GM18517 (cell line): ENCODE results near the gene COPRS.

Experiments used
- ATAC-seq: cut with Tn5 transposase; IDR thresholded peaks from one replicate; pipeline ENCODE4 v1.9.1; 2021; ENCODE audit warnings: mild to moderate bottlenecking, moderate library complexity; ENCODE audit not compliant: unreplicated experiment

The COPRS gene

DNA sequence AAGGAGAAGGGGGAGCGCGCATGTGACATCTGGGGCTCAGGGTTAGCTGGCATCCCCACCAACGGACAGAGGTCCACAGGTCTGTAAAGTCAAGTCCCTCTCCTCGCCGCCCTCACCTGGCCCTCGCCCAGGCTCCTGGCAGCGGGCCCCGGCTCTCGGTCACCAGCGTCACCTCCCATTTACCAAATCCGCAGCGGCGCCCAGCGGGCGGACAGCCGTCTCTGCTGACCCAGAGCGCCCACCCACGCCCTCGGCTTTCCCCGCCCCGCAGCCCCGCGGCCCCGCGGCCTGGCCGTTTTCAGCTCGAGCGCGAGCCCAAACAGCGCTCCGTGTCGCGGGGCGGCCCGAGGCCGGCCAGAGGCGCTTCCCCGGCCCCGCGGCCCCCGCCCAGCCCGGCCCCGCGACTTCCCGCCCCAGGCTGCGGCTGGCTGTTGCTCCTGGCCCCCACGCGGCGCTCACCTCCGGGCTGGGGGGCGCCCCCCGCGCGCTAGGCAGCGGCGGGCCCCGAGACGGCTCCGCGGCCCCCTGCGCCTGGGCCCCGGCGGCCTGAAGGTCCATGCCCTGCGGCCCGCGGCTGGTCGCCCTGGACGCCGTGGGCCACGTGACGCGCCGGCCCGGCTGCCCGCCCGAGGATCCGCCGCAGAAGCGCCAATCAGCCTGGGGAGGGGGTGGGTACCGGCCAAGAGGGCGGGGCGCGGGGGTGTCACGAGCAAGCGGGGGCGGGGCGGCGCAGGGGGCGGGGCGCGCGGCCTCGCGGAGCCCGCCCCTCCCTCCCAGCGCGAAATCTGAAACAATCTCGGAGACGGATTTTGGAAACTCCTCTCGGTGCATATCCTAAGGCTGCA is at the start of gene COPRS:
TSS of gene COPRS (minus strand) at position 603 of the 845 bp plus-strand sequence. CDS start at position 558, 45 bp downstream.
- ATAC-seq, result no peak

DNA sequence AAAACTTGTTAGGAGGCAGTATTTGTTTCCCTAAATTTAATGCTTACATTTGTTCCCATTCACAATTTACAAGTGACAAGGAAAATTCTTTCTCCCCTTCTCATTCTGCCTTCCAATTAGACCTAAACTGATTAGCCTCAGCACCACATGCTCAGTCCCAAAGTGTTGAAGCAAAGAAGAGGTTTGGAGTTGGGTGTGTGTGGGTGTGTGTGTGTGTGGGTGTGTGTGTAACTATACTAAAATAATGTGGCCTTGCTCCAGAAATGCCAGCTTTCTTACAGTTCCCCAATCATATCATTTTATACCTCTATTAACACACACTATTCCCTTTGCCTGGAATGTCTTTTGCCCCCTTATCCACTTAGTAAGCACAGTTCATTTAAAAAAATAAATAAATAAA is 49.3 kb upstream of the COPRS start:
- no peak for ATAC-seq

DNA sequence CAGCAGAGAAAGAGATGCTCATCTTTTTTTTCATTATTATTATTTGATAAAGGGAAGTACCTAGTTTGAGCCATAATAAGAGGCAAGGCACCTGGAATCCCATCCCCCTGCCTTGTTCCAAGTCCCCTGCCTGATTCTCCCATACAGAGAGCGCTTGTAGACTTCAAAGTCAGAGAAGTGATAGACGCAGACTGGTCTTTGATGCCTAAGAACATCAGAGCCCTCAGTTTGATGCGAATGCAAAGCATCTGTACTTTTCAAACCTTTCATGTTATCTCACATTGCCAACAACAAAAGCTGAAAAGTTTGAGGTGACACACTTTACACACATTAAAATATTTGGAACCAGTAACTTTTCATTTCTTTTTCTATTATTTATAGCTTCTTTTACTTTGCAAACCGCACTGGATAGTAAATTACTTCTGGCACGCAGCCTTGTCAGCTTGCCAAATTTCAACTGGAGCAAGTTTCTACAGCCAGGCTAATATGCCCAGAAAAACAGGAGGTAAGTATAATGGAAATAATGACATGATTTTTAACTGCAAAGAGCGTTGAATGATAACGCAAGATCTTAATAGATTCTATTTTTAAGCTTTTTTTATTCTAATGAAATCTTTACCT is 48.4 kb upstream of the COPRS start:
- no peak for ATAC-seq

GRCh38 chr17:31903401-31903800 is 44.4 kb upstream of the COPRS start:
- ATAC-seq, result no peak

DNA sequence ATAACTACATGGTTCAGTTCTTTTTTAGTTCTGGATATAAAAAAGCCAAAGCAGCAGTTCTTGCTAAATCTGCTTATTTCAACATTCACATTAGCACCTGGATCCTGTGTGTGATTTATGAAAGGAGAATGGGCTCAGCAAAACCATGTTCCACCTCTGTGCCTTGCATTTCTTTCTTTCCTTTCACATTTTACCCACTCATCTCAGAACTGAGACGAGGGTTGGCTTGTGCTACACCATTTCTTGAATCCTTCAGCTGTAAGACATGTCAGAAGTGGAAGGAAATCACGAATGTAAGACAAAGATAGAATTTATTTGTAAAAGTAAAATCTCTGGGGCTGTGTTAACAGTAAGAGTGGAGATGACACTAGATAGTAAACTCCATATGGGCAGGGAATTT is 43.6 kb upstream of the COPRS start:
- ATAC-seq, result no peak

- ATAC-seq, result no peak
Measured at GRCh38 chr17:31900877-31901276, 41.8 kb upstream of the COPRS start.

DNA sequence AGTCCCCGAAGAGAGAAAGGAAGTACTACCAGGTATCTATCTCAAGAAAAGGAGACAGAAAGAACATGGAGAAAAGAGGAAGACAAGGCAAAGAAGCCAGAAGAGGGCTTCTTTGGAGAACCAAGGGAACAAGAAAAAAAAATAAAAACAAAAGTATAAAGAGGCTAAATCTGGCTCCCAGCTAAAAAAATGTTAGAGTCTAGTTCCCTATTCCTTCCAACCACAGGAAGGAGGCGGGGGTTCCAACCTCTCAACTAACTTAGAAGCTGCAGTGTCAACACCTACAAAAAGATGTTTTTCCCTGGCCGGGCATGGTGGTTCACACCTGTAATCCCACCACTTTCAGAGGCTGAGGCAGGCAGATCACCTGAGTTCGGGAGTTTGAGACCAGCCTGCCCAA is 29.1 kb upstream of the COPRS start:
- no peak for ATAC-seq

- no peak for ATAC-seq
Measured at GRCh38 chr17:31882571-31882970, 23.5 kb upstream of the COPRS start.

- ATAC-seq, result no peak
Measured at GRCh38 chr17:31880311-31880710, 21.3 kb upstream of the COPRS start.

GRCh38 chr17:31878703-31879073 is 19.6 kb upstream of the COPRS start:
- ATAC-seq, result no peak

DNA sequence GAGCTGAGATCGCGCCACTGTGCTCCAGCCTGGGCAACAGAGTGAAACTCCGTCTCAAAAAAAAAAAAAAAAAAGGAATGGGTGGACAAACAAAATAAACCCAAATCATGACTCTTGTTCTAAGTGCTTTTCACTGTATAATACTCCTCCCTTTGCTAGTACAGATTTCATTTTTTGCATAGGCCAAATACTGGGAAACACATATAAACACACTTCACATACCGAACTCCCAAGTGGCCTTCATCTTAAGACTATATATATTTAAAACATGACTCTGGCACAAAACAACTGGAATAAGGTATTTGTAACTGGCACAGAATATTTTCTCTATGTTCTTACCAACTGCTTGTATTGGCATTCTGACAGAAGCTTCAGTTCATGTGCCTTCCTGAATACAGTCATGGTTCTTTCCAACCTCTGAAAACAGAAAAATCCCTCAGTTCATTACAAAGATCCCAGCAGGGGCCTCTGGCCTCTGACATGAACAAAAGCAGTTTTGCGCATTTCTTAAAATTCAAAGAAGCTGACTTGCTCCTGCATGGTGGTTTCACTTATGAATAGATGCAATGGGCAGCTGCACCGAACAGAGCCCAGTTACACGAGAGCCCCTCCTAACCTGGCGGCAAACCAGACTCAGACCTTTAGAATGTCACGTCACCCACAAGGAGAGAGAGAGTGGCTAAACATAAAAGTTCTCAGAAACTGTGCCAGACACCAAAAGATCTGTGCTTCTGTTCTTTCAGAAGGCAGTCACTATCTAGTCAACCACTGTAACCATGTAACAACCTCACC is 19.1 kb upstream of the COPRS start:
- ATAC-seq, result no peak

- no peak for ATAC-seq
Measured at GRCh38 chr17:31877341-31877740, 18.3 kb upstream of the COPRS start.

GRCh38 chr17:31875081-31875480 is 16.0 kb upstream of the COPRS start:
- no peak for ATAC-seq

DNA sequence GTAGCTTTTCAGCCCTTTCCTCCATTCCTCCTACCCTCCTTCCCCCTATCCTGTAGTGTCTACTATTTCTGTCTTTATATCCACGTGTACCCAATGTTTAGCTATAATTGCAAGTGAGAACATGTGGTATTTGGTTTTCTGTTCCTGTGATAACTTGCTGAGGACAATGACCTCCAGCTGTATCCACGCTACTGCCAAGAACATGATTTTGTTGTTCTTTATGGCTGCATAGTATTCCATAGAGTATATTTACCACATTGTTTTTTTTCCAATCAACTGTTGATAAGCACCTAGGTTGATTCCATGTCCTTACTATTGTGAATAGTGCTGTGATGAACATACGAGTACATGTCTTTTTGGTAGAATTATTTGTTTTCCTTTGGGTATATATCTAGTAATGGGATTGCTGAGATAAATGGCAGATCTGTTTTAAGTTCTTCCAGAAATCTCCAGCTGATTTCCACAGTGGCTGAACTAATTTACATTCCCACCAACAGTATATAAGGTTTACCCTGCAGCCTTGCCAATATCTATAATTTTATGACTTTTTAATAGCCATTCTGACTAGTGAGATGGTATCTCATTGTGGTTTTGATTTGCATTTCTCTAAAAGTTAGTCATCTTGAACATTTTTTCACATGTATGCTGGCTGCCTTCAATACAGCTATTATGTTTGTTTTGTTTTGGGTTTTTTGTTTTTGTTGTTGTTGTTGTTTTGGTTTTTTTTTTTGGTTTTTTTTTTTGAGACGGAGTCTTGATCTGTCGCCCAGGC is 10.9 kb upstream of the COPRS start:
- ATAC-seq, result no peak

GRCh38 chr17:31869031-31869430 is 10.0 kb upstream of the COPRS start:
- no peak for ATAC-seq

- ATAC-seq, result no peak
Measured at GRCh38 chr17:31859487-31860008, 504 bp upstream of the COPRS start.

DNA sequence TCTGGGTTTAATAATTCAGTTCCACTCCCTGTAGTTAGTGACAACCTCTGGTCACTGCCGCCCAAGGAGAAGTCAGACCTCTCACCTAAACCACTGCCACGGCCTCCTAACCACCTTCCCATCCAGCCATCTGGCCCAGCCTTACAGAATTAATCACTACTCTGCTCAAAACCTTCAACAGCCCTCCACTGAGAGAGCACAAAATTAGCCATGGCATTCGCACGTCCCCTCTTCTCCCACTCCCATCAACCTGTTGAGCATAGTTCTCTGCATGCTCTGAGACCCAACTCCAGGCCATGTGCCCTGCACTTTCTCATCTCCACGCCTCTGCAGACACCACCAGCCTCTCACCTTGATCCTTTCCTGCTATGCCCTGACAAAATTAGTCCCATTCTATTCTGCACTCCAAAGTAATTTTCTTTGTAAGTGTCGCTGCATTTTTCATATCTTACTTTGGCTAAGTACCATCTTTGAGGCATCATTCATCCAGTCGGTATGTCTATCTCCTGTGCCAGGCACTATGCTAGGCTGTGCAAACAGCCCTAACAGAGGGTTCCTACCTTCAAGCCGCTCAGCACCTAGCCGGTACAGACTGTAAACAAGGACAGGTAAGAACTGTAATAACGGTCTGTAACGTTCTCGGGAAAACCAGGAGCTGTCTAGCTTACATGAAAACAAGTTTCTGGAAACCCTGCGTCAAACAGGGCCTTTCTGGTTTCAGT is 963 bp downstream of the COPRS start:
- no peak for ATAC-seq

DNA sequence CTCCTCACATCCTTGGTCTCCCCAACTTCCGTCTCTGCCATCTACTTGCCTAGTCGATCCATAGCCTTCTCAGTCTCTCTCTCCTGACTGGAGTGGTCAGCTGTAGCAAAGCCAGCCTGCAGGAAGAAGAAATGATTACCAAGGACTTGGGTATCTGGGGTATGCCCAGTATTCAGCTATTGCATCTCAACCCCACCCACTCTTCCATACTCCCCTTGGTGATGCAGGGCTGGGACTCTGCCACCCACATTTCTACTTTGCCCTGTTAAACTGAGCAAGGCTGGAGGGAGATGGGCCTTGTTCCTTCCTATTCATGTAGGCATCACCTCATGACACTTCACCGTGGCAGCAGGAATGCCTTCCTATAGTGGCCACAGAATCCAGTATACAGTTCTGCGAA is 2.3 kb downstream of the COPRS start:
- ATAC-seq, result no peak

DNA sequence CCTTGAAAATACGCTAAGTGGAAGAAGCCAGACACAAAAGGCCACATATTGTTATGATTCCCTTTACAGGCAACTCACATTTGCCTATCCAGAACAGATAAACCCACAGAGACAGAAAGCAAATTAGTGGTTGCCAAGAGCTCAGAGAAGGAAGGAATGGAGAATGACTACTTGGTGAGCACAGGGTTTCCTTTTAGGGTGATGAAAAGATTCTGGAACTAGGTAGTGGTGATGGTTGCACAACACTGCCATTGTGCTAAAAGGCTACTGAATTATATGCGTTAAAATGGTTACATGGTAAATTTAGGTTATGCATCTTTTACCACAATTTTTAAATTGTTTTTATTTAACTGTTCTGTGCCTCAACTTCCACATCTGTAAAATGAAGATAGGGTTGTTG is 4.4 kb downstream of the COPRS start:
- ATAC-seq, result no peak

DNA sequence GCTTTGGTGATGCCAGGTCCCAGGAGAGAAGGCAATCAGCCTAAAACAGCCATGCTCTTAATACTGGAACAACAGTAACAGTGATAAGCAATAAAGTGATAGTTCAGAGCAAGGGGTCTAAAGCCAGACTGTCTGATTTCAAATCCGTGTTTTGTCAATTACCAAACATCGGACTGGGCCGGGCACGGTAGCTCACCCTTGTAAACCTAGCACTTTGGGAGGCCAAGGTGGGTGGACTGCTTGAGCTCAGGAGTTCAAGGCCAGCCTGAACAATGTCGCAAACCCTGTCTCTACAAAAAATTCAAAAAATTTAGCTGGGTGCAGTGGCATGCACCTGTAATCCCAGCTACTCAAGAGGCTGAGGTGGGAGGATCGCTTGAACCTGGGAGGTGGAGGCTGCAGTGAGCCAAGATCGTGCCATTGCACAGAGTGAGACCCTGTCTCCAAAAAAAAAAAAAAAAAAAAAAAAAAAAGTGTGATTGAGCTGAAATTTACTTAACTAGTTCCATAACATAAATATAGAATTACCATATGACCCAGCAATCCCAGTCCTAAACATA is 5.1 kb downstream of the COPRS start:
- no peak for ATAC-seq
